Stimulated activated naive CD8-positive, alpha-beta T cell treated with anti-CD3 and anti-CD28 coated beads, Interleukin-15, Interleukin-2, amounts not matched to agents 100 ng/mL and 50 ng/mL, for 24 hours (primary cell): ENCODE data around the gene MYEOV.

Source experiments
- H3K27ac Mint-ChIP-seq: one replicate; pipeline ENCODE4 v1.8.0; 2021; ENCODE audit warnings: mild to moderate bottlenecking, mixed read lengths
- H3K27me3 Mint-ChIP-seq: one replicate; pipeline ENCODE4 v1.8.0; 2021; ENCODE audit warnings: mixed read lengths
- H3K36me3 Mint-ChIP-seq: one replicate; pipeline ENCODE4 v1.8.0; 2021; ENCODE audit warnings: low read depth, mixed read lengths
- H3K4me1 Mint-ChIP-seq: one replicate; pipeline ENCODE4 v1.8.0; 2021; ENCODE audit warnings: low read depth, mixed read lengths
- H3K4me3 Mint-ChIP-seq: one replicate; pipeline ENCODE4 v1.8.0; 2021; ENCODE audit warnings: mild to moderate bottlenecking, mixed read lengths
- H3K9me3 Mint-ChIP-seq: one replicate; pipeline ENCODE4 v1.8.0; 2021; ENCODE audit warnings: mixed read lengths

Gene MYEOV

DNA sequence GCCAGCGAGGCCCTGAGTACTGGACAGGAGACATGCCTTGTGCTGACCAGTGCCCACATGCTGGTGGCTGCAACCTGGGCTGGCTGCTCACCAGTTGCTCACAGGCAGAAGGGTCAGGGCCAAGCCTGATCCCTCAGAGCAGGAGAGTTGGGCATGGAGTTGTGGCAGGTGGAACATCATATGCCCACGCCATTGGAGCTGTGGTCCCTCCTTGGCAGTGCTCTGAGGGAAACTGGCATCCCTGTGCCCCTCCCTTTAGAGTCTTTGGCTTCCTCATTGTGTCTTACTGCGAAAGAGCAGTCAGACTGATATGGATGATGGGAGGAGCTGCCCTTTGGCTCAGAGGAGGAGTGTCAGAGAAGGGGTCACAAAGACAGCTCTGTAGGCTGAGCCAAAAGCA, 3.1 kb upstream of the MYEOV start:
- Mint-ChIP-seq H3K27me3 (no peaks in the 10 kb centered on the region), H3K27ac (no peak overlapping the region), H3K36me3 (no peaks in the 10 kb centered on the region), H3K9me3 (no peaks in the 10 kb centered on the region), H3K4me1 (peaks cover 15% of the 10 kb centered on the region), H3K4me3 (no peak overlapping the region)

DNA sequence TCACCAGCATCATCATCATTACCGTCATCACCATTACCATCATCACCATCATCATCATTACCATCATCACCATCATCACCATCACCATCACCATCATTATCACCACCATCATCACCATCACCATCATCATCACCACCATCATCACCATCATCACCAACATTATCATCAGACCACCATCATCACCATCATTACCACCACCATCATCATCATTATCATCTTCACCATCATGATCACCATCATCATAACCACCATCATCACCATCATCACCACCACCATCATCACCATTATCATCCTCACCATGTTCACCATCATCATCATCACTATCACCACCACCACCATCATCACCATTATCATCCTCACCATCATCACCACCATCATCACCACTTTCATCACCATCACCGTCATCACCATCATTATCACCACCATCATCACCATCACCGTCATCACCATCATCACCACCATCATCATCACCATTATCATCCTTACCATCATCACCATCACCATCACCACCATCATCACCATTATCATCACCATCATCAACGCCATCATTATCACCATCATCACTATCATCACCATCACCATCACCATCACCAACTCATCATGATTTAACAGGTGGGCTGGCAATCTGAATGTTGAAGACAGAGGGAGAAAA, 2.4 kb upstream of the MYEOV start:
- peaks cover 22% of the 10 kb centered on the region for H3K4me1 Mint-ChIP-seq
- no peaks in the 10 kb centered on the region for H3K27me3 Mint-ChIP-seq
- no peak overlapping the region for H3K4me3 Mint-ChIP-seq
- no peak overlapping the region for H3K27ac Mint-ChIP-seq
- no peaks in the 10 kb centered on the region for H3K36me3 Mint-ChIP-seq
- H3K9me3 Mint-ChIP-seq: no peaks in the 10 kb centered on the region

DNA sequence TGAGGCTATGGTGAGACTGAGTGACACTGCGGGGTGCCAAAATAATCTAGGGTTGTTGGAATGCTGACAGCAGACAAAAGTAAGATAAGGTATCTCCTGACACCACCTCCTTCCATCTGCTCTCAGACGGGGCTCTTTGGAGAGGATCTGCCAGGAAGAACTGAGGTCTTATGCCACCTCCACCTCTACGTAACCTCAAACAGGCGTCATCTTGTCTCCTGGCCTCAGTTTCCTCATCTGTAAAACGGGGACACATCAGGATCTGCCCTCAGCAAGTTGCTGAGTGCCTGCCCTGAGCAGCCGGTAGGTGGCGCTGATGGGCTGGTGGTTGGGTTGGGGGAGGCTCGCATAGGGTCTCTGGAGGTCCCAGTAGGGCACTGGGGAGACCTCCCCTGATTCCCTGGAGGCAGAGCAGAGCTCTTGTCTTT, 1.7 kb upstream of the MYEOV start:
- no peaks in the 10 kb centered on the region for H3K9me3 Mint-ChIP-seq
- H3K4me3 Mint-ChIP-seq: no peak overlapping the region
- no peaks in the 10 kb centered on the region for H3K36me3 Mint-ChIP-seq
- peaks cover 29% of the 10 kb centered on the region for H3K4me1 Mint-ChIP-seq
- no peak overlapping the region for H3K27ac Mint-ChIP-seq
- no peaks in the 10 kb centered on the region for H3K27me3 Mint-ChIP-seq

DNA sequence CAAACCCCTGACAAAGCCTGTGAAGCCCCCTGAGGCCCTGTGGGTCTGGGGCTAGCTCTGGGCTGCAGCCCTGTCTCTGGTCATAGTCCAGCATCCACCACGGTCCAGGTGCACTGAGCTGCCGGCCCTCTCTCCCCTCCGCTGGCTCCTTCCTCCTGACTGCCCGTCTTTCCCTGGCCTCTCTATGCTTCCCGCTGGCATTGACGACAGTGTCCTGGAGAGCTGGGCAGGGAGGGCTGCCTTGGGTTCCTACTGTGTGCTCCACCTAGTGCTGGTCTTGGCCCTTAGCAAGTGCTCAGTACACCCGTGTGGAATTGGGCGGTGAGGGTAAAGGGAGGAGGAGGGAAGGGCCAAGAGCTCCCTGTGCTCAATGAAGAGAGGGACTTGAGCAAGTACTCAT, 868 bp upstream of the MYEOV start:
- no peak overlapping the region for H3K27ac Mint-ChIP-seq
- no peak overlapping the region for H3K4me3 Mint-ChIP-seq
- H3K4me1 Mint-ChIP-seq: peaks cover 37% of the 10 kb centered on the region
- H3K27me3 Mint-ChIP-seq: no peaks in the 10 kb centered on the region
- no peaks in the 10 kb centered on the region for H3K9me3 Mint-ChIP-seq
- H3K36me3 Mint-ChIP-seq: no peaks in the 10 kb centered on the region

DNA sequence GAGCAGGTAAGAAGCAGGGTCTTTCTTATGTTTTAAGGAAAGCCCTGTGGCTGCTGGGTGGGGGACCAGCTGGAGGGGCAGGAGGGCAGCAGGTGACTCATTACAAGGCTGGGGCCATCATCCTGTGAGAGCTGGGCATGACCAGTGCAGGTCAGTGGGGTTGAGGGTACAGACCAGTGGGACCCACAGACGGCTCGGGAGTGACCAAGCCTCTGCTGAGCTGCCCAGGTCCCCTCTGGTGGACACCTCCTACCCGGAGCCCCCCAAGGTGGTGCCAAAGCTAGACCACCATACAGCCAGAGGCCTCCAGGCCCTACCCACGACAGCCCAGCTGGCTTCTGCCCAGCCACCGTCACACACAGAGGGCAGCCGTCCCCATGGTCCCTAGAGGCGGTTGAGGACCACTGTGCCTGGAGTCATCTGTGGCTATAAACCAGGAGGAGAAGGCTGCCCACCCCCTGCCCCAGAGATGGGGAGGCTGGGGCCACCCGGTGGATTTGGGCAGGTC, 670 bp downstream of the MYEOV start:
- no peaks in the 10 kb centered on the region for H3K27me3 Mint-ChIP-seq
- H3K4me1 Mint-ChIP-seq: peaks cover 52% of the 10 kb centered on the region
- H3K4me3 Mint-ChIP-seq: no peak overlapping the region
- H3K36me3 Mint-ChIP-seq: no peaks in the 10 kb centered on the region
- no peak overlapping the region for H3K27ac Mint-ChIP-seq
- H3K9me3 Mint-ChIP-seq: no peaks in the 10 kb centered on the region

DNA sequence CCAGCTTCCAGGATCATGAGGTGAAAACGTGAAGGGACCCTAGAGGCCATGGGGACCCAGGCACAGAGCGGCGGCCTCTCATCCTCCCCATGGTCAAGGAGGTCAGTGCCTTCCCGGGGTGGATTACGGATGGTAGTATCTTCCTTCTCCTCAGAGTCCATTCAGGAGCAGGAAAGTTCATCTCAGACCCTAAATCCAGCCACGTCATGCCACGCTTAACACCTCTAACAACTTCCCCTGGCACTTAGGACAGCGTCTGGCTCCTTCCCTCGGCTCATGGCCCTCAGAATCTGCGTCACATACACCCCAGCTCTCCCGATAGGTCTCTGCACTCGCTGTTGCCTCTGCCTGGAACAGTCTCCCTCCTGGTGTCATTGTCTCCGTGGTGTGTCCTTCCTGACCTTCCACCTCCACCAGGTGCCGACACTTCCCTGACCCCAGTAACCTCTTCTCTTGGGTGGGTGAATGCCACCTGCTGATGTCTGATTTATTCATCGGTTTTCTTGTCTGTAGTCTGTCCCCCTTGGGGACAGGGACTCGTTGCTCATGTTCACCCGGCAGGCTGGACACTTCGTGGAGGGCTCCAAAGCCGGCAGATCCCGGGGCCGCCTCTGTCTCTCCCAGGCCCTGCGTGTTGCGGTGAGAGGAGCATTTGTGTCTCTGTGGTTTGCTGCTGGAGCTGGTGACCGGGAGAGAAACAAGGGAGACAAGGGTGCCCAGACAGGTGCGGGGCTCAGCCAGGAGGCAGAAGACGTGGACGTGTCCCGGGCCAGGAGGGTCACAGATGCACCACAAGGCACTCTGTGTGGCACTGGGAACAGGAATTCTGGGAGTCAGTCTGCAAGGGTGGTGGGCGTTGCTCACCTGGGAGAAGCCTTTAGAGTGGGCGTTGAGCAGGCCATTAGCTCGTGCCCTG, 1.4 kb downstream of the MYEOV start:
- Mint-ChIP-seq H3K27ac (peak overlapping the region; percentile 32), H3K36me3 (no peaks in the 10 kb centered on the region), H3K9me3 (no peaks in the 10 kb centered on the region), H3K27me3 (no peaks in the 10 kb centered on the region), H3K4me3 (no peak overlapping the region), H3K4me1 (peaks cover 58% of the 10 kb centered on the region)

DNA sequence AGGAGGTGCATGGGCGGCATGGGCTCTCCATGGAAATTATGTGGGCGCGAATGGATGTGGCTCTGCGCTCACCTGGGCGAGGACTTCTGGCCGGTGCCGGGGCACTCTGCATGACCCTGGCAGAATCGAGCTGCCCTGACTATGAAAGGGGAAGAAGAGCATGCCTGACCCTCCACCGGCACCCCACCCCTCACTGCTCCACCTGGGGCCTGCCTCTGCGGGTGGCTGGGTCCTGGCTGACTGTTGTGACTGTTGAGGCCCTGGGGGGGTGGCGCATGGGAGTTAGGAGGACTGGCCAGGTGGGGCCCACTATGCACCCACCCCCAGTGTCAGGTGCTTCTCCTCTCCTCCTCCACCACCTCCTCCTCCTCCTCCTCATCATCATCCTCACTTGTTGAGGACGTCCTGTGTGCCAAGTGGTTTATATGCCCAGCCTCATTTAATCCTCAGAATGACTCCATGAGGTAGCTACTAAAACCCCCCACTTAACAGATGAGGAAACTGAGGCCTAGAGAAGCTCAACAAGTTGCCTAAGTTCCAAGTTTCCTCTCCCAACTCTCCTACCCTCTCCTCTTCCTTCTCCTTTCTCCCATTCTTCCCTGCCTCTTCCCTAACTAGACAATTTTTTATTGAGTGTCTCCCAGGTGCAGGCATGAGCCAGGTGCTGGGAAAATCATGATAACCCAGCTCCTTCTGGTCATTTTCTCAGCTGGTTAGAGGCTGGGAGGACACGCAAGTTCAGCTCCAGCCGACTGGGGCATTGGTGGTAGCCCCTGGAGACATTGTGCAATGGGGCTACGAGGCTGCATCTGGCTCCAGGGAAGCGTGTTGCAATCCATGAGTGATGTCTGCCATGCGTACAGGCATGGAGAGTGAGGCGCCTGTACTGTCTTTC, 2.3 kb downstream of the MYEOV start:
- no peaks in the 10 kb centered on the region for H3K27me3 Mint-ChIP-seq
- peak overlapping the region; percentile 93 for H3K27ac Mint-ChIP-seq
- H3K4me1 Mint-ChIP-seq: peaks cover 67% of the 10 kb centered on the region
- H3K36me3 Mint-ChIP-seq: no peaks in the 10 kb centered on the region
- peak overlapping the region; percentile 74 for H3K4me3 Mint-ChIP-seq
- H3K9me3 Mint-ChIP-seq: no peaks in the 10 kb centered on the region

DNA sequence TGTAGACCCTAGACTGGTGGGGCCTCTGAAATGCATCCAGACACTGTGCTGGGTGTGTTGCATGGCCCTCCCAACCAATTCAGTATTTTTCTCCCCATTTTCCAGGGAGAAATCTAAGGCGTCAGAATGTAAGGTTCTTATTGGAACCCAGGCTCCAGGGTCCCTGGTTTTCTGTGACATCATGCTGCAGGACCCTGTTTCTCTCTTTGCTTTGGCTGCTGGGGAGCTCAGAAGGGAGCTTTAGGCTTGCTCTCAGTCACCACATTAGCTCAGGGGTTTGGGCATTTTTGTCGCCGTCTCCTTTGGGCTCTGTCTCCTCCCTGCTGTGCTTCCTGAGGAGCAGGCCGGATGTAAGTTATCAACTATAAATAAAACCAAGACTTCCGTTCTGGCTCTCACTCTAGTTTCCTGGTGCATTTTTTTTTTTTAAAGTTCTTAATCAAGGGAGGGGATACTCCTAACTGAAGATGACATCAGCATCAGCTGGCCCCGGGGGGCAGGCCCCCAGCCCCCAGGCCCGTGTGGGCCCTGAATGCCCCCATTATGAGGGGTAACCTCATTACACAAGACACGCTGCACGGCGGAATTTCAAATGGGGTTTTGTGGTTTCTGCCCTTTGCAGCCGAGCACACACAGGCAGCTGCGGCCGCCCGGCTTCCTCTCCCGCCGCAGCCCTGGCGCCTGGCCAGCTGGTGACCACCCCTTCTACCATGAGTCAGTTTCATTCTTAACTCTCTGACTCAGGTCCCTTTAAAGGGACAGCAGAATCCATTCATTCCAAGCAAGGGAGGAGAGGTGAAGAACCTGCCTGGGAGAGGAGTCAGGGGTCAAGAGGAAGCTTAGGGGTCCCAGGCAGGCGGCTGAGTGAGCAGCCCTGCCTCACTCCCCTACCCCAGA, 3.2 kb downstream of the MYEOV start:
- Mint-ChIP-seq H3K27ac (peak overlapping the region; percentile 93), H3K36me3 (no peaks in the 10 kb centered on the region), H3K4me1 (peaks cover 76% of the 10 kb centered on the region), H3K27me3 (no peaks in the 10 kb centered on the region), H3K4me3 (peak overlapping the region; percentile 74), H3K9me3 (no peaks in the 10 kb centered on the region)

DNA sequence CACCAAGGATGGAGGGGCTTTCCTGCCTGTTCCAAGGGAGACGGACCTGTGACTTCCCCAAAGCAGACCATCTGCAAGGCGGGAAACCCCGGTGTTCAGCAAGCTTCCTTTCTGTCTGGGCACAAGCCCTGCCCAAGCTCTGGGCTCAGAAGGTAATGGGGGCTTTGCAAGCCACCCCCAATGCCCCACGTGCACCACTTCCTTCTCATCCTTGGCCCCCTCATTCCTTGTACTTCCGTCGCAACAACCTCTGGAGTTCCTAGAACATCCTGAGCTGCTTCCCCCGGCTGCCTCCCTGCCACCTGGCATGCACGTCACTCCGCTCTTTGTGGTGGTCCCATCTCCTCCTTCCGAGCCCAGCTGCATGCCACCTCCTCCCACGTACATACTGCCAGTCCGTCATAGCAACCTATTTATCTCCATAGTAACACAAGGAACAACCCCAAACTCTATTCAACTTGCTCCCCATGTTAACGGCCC, 3.9 kb downstream of the MYEOV start:
- no peaks in the 10 kb centered on the region for H3K36me3 Mint-ChIP-seq

DNA sequence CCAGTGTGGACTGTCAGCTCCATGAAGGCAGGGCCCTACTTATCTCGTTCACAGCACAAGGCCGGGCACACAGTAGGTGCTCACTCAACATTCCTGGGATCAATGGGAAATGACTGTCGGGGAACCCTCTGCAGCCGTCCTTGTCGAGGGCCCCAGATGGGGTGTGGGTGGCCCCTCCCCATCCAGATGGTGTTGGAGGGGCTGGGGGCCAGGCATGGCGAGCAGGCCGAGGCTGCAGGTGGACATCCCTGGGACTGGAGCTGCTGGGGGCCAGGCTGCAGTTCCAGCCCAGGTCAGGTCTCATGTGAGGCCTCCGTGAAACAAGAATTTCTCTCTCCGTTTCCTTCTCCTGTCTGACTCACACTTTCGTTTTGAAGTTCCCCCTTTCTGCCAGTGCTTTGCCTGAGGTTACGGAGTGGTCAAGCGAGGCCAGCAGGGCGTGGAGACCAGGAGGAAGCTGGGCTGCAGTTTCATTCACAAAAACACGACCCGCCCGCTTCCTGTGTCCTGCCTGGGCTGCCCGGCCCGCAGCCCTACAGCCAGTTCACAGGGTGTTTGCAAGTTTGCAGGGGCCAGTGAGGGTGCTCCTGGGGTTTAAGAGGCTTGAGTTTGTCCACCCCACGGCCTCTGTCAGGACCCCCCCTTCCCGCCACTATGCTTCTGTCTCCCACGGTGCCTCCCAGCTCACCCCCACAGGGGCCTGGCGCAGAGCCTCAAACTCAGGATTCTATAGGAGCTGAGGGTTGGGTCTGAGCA, 4.5 kb downstream of the MYEOV start:
- Mint-ChIP-seq H3K4me1 (peaks cover 85% of the 10 kb centered on the region), H3K27ac (peak overlapping the region; percentile 93), H3K9me3 (no peaks in the 10 kb centered on the region), H3K27me3 (no peaks in the 10 kb centered on the region), H3K36me3 (no peaks in the 10 kb centered on the region), H3K4me3 (peak overlapping the region; percentile 74)

More for the DNA sequence above, 3.9 kb downstream of the MYEOV start:
- Mint-ChIP-seq H3K4me1 (peaks cover 81% of the 10 kb centered on the region), H3K27me3 (no peaks in the 10 kb centered on the region), H3K9me3 (no peaks in the 10 kb centered on the region), H3K4me3 (peak overlapping the region; percentile 74), H3K27ac (peak overlapping the region; percentile 93)

DNA sequence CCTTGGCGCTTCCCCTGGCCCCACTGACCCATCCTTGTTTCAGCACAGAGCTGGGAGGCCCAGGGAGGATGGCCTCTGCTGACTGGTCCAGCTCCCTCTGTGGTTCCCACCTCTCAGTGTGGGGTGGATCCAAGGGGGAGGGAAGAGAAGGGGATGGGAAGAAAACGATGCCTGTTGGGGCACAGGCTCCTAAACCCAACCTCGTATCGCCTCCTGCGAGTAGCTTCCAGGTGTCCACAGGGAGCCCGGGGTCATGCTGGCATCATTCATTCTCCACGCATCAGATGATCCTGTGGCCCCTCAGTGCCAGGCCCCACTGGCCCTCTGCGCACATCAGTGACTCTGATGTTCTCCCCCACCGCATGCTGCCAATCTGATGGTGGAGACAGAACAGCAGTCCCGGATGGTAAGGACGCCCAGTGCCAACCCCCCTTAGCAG, 5.1 kb downstream of the MYEOV start:
- Mint-ChIP-seq H3K27ac (no peak overlapping the region), H3K9me3 (no peaks in the 10 kb centered on the region), H3K4me1 (peaks cover 84% of the 10 kb centered on the region), H3K36me3 (no peaks in the 10 kb centered on the region), H3K27me3 (no peaks in the 10 kb centered on the region), H3K4me3 (no peak overlapping the region)

DNA sequence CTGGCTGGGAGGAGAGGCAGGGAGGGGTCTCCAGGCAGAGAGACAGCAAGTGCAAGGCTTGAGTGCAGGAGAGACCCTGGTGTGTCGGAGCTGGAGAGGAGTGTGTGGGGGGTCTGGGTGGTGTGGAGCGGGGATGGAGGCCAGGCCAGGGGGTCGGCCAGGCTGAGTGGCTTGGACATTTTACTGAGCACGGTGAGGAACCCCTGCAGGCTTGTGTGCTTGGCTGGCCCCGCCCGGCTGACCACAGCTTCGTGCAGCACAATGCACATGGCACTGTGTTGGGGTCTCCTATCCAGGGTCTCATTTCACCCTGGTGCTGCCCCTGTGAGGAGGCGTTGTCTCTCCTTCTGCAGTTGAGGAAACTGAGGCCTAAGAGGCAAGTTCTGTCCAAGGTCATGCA, 5.6 kb downstream of the MYEOV start:
- no peaks in the 10 kb centered on the region for H3K9me3 Mint-ChIP-seq
- H3K27me3 Mint-ChIP-seq: no peaks in the 10 kb centered on the region
- H3K4me3 Mint-ChIP-seq: no peak overlapping the region
- no peak overlapping the region for H3K27ac Mint-ChIP-seq
- peaks cover 79% of the 10 kb centered on the region for H3K4me1 Mint-ChIP-seq
- H3K36me3 Mint-ChIP-seq: no peaks in the 10 kb centered on the region
